Duodenal mucosa (tissue), 2 donors: ENCODE results near the gene ELAC2.
A peak's percentile ranks its signal among the peaks of the same experiment; 100 is the strongest.

Experiments
- H3K27ac ChIP-seq: one replicate; pipeline ENCODE4 v1.7.0; 2013; ENCODE audit warnings: low read depth, low read length
- H3K27me3 ChIP-seq, 2 donors: one replicate each; pipeline ENCODE4 v1.7.0; 2013; ENCODE audit warnings: low read length in 2 of 2, control low read depth in 1 of 2; ENCODE audit not compliant: insufficient read depth in 2 of 2, control insufficient read depth in 1 of 2
- H3K36me3 ChIP-seq, 2 donors: one replicate each; pipeline ENCODE4 v1.7.0; 2013; ENCODE audit warnings: low read length in 2 of 2, control low read depth in 1 of 2; ENCODE audit not compliant: insufficient read depth in 2 of 2, control insufficient read depth in 1 of 2
- H3K4me1 ChIP-seq, 2 donors: one replicate each; pipeline ENCODE4 v1.7.0; 2013; ENCODE audit warnings: low read length in 2 of 2, control low read depth in 1 of 2; ENCODE audit not compliant: insufficient read depth in 2 of 2, control insufficient read depth in 1 of 2
- H3K4me3 ChIP-seq, 2 donors: one replicate each; pipeline ENCODE4 v1.7.0; 2013; ENCODE audit warnings: low read length in 2 of 2, low read depth in 1 of 2
- H3K9ac ChIP-seq, 2 donors: one replicate each; pipeline ENCODE4 v1.7.0; 2013; ENCODE audit warnings: low read length in 2 of 2, low read depth in 1 of 2
- H3K9me3 ChIP-seq, 2 donors: one replicate each; pipeline ENCODE4 v1.7.0; 2013; ENCODE audit warnings: low read length in 2 of 2, control low read depth in 1 of 2; ENCODE audit not compliant: control insufficient read depth in 1 of 2

Gene ELAC2, protein sequence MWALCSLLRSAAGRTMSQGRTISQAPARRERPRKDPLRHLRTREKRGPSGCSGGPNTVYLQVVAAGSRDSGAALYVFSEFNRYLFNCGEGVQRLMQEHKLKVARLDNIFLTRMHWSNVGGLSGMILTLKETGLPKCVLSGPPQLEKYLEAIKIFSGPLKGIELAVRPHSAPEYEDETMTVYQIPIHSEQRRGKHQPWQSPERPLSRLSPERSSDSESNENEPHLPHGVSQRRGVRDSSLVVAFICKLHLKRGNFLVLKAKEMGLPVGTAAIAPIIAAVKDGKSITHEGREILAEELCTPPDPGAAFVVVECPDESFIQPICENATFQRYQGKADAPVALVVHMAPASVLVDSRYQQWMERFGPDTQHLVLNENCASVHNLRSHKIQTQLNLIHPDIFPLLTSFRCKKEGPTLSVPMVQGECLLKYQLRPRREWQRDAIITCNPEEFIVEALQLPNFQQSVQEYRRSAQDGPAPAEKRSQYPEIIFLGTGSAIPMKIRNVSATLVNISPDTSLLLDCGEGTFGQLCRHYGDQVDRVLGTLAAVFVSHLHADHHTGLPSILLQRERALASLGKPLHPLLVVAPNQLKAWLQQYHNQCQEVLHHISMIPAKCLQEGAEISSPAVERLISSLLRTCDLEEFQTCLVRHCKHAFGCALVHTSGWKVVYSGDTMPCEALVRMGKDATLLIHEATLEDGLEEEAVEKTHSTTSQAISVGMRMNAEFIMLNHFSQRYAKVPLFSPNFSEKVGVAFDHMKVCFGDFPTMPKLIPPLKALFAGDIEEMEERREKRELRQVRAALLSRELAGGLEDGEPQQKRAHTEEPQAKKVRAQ

DNA sequence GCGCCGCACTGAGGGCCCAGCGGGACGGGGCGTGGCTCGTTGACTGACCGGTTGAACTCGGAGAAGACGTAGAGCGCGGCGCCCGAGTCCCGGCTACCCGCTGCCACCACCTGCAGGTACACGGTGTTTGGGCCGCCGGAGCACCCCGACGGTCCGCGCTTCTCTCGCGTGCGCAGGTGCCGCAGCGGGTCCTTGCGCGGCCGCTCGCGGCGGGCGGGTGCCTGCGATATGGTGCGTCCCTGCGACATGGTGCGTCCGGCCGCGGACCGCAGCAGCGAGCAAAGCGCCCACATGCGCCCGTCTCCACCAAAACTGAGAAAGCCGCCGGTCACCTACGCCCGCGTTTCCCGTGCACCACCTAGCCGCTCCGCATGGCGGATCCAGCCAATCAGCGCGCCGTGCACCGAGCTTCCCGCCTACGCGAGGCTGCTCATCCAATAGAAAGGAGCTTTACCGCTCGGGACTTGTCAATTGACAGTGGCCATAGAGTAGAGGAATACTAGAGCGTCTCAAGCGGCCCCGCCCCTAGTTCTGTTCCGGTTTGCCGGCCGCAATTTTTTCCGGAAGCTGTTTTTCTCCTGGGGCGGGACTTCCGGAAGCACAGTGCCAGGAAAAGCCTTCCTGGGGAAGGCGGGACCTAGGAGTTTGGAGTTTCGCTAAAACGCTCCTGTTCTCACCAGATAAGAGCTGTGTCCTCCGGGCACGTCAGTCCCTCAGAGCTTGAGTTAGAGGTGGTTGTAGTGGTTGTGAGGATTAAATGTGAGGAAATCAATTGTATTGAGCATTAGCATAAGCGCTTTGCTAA lies at the start of gene ELAC2:
ELAC2 (minus strand) TSS at position 373 of the 805 bp plus-strand sequence; CDS start at position 293, 80 bp downstream.
- Histone ChIP-seq H3K4me1 (peaks cover 9 to 13% of the 10 kb centered on the region in 2 donors), H3K27ac (peak within 1 kb of the TSS; percentile 79), H3K9me3 (no peaks in the 10 kb centered on the region), H3K4me3 (peak within 1 kb of the TSS; percentile 91 to 95), H3K27me3 (no peaks in the 10 kb centered on the region), H3K9ac (peak within 1 kb of the TSS; percentile 87 to 92), H3K36me3 (peaks cover 10 to 34% of the 10 kb centered on the region in 2 donors)

DNA sequence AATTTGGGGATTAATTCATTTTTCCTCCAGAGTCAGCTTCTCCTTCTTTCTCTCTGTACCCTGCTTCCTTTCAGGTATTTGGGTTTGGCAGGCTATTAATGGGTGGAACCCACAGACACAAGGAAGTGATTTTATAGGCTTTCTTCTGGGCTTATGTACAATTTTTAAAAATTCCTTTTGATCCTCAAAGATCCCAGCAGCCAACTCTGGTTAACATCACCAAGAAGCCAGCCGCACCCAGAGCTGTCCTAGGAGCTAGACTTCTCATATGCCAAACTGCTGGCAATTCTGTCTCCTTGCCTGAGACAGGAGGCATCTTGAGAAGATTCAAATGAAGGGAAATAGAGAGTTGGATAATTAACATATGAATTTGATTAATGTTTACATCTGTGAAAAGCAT lies 47.2 kb upstream of the ELAC2 start:
- H3K36me3 ChIP-seq: no peaks in the 10 kb centered on the region
- H3K4me1 ChIP-seq: no peaks in the 10 kb centered on the region
- H3K27ac ChIP-seq: no peak overlapping the region
- H3K27me3 ChIP-seq: no peaks in the 10 kb centered on the region
- H3K9ac ChIP-seq: no peak overlapping the region
- peaks cover 0 to 4% of the 10 kb centered on the region in 2 donors for H3K9me3 ChIP-seq
- no peak overlapping the region for H3K4me3 ChIP-seq

DNA sequence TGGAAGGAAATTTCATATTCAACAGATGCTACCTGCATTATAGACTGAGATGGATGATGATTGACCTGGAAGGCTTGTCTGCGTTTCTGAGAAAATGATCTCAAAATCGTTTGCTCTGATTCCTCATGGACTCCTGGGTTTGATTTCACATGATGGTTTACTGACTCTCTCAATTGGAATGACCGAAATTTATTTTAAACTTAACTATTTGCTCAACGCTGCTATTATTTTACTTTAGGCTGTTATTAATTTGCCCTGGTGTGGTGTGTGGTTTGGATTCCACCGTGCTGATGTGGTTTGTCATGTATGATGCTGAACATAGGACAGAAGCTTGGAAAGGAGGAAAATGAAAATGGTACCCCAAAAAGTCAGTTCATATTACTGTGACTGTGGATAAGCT lies 37.3 kb upstream of the ELAC2 start:
- no peak overlapping the region for H3K27ac ChIP-seq
- no peaks in the 10 kb centered on the region for H3K36me3 ChIP-seq
- no peaks in the 10 kb centered on the region for H3K27me3 ChIP-seq

DNA sequence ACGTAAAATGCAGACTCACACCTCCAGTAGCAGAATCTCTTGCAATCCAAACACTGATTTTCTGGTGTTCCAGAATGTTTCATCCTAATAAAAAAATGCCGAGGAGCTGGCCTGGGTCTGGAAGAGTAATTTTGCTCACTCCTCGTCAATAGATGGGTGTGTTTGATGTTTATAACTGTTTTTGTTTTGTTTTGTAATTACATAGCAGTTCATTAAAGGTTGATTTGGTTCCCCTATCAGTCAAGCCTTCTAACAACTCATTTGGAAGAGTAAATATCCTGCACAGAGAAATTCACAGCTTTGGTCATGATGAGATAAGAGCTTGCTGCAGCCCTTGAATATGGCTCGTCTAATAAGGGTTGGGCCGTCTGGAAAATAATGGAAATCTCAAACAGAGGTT lies 36.8 kb upstream of the ELAC2 start:
- H3K4me1 ChIP-seq: no peaks in the 10 kb centered on the region

More for the DNA sequence above, 37.3 kb upstream of the ELAC2 start:
- Histone ChIP-seq H3K4me3 (no peak overlapping the region), H3K9ac (no peak overlapping the region), H3K9me3 (no peaks in the 10 kb centered on the region), H3K4me1 (no peaks in the 10 kb centered on the region)

DNA sequence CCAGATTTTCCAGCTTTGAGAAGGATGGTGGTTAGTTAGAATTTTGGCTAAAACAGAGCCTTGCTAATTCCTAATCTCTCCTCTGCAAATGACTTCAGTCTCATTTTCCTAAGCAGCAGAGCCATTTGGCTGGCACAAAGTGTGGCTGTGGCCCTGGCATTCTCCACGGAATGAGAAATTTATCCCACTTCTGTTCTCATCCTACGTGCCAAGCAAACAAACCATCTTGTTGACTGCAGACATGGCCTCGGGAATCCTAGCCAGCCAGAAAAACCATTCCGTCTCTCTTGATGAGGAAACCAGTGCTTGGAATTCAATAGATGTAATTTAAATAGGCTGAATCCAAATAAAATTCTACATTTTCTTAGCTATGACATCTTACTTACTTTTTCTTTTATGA lies 34.1 kb upstream of the ELAC2 start:
- Histone ChIP-seq H3K9me3 (no peaks in the 10 kb centered on the region), H3K4me3 (no peak overlapping the region), H3K27me3 (no peaks in the 10 kb centered on the region), H3K27ac (no peak overlapping the region), H3K4me1 (no peaks in the 10 kb centered on the region), H3K36me3 (no peaks in the 10 kb centered on the region), H3K9ac (no peak overlapping the region)

More for the DNA sequence above, 36.8 kb upstream of the ELAC2 start:
- no peak overlapping the region for H3K9ac ChIP-seq
- no peaks in the 10 kb centered on the region for H3K27me3 ChIP-seq
- no peak overlapping the region for H3K27ac ChIP-seq
- no peaks in the 10 kb centered on the region for H3K36me3 ChIP-seq
- H3K9me3 ChIP-seq: no peaks in the 10 kb centered on the region
- H3K4me3 ChIP-seq: no peak overlapping the region

DNA sequence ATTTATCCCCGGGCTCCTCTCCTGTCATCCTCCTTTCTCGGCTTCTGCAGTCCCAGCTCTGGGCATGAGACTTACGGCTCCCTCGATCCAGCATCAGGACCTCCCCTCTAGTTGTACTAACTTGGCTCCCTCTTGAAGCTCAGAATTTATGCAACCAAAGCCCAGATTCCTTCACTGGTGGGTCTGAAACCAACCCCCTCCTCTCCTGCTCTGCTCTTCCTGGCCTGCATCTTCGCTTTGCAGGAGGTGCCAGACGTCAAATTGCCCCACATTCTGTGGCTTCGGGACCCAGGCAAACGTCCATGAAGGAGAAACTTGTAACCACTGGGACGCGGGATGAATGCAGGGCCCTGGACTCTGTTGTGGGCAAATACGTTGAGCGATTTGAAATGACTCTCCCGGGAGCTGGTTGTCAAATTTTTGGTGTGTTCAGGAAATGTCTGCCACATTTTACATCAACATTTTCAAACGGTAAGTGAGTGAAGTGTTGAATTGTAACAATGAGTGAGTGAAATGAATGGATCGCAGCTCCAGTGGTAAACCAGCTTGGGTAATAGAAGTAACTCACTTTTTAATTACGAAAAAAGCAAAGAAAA lies 29.3 kb upstream of the ELAC2 start:
- no peaks in the 10 kb centered on the region for H3K9me3 ChIP-seq
- no peaks in the 10 kb centered on the region for H3K27me3 ChIP-seq
- H3K9ac ChIP-seq: no peak overlapping the region
- H3K4me3 ChIP-seq: no peak overlapping the region
- H3K36me3 ChIP-seq: no peaks in the 10 kb centered on the region
- H3K27ac ChIP-seq: no peak overlapping the region
- H3K4me1 ChIP-seq: no peaks in the 10 kb centered on the region

DNA sequence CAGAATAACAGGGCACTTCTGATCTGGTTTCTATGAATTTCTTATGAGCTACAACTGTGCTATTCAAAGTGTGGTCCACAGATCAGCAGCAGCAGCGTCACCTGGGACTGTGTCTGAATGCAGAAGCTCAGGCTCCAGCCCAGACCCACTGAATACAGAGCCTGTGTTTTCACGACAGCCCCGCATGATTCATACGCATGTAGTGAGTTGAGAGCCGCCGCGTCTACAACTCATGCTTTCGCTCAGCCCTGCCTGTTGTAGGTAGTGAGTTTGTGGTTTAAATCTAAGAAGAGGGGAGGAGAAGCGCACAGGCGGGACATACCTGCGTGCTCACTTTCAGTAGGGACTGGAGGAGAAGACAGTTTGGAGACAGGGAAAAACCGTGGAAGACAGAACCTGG lies 28.5 kb upstream of the ELAC2 start:
- no peak overlapping the region for H3K4me3 ChIP-seq
- H3K27ac ChIP-seq: no peak overlapping the region
- H3K9ac ChIP-seq: no peak overlapping the region
- no peaks in the 10 kb centered on the region for H3K36me3 ChIP-seq
- peaks cover 0 to 4% of the 10 kb centered on the region in 2 donors for H3K27me3 ChIP-seq
- no peaks in the 10 kb centered on the region for H3K9me3 ChIP-seq
- no peaks in the 10 kb centered on the region for H3K4me1 ChIP-seq

DNA sequence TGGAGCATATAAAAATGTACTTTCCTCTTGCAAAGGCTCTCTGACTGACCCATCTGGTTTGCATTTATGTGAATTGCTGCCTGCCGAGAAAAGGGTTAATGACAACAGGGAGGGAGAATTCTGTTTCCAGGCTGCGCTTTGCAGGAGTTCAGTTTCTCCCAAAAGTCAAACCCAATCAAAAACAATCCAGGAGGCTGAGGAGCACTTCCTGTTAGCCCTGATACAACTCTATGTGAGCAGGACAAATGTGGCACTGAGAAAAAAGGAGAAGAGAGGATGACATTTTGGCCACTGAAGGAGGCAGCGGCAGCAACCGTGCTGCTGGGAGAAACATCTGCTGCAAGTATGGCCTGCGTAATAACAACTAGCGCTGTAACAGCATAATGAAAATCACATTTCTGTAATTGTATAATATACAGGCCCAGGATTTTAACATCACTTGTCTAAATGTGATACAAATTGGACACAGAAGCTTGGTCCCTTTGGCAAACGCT lies 26.8 kb upstream of the ELAC2 start:
- peaks cover 0 to 4% of the 10 kb centered on the region in 2 donors for H3K27me3 ChIP-seq
- H3K27ac ChIP-seq: no peak overlapping the region
- no peak overlapping the region for H3K4me3 ChIP-seq
- no peaks in the 10 kb centered on the region for H3K36me3 ChIP-seq
- H3K9me3 ChIP-seq: no peaks in the 10 kb centered on the region
- no peaks in the 10 kb centered on the region for H3K4me1 ChIP-seq
- H3K9ac ChIP-seq: no peak overlapping the region

DNA sequence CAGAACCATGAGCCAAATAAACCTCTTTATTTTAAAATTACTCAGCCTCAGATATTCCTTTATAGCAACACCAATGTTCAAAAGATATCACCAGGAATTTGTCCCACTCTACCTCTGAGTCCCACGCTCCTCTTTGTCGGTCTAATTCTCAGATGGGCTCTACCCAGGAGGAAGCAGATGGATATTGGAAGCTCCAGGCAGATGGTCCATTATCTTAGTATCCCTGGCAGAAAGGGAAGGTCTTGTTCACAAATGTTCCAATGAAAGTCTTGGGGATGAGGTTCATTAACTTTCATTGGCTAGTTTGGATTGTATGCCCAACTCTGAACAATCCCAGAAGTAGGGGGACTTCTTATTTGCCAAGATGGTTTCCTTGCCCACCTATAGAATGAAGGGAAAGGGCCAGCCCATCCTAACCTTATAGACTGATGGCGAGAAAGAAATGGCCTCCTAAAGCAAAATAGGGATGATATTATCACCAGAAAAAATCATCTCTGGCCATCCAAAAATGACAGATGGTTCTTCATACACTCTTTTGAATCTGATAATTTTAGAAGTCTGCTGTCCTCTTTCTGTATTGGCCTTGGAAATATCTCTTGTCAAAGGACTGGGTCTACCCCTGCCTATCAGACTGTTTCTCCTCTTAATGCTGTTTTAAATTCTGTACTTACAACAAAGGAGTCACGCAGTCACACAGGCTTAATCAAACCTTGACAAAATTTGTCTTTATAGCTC lies 21.3 kb upstream of the ELAC2 start:
- Histone ChIP-seq H3K9ac (no peak overlapping the region), H3K4me3 (no peak overlapping the region), H3K9me3 (peaks cover 3 to 4% of the 10 kb centered on the region in 2 donors), H3K36me3 (no peaks in the 10 kb centered on the region), H3K27me3 (peaks cover 0 to 4% of the 10 kb centered on the region in 2 donors), H3K4me1 (no peaks in the 10 kb centered on the region), H3K27ac (no peak overlapping the region)
